ENCODE measurements around the gene GPC3. TPM values are rescaled to one million over a fixed set of nuclear protein-coding genes. Genes with fewer than 3 reads are reported as not detected.

The GPC3 gene
- total RNA-seq, 2 experiments from 2014 or later: 0.58 to 0.63 TPM

DNA sequence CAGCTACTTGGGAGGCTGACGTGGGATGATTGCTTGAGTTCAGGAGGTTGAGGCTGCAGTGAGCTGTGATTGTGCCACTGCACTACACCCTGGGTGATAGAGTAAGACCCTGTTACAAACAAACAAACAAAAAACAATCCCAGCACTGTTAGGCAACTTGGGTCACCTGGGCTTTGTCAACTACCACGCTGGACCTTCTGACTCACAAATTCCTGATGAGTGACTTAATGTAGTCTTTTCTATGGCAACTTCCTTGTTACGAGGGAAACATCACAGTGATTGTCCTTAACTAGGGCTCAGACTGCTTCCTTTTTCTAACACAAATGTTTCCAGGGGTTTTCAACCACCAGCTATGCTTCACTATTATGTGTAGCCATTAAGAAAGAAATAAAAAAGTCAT, 441.3 kb downstream of the GPC3 start:
- no peak overlapping the region for H3K4me3 Mint-ChIP-seq
- no peaks in the 10 kb centered on the region for H3K9me3 Mint-ChIP-seq
- TF ChIP-seq, protein P1, sequence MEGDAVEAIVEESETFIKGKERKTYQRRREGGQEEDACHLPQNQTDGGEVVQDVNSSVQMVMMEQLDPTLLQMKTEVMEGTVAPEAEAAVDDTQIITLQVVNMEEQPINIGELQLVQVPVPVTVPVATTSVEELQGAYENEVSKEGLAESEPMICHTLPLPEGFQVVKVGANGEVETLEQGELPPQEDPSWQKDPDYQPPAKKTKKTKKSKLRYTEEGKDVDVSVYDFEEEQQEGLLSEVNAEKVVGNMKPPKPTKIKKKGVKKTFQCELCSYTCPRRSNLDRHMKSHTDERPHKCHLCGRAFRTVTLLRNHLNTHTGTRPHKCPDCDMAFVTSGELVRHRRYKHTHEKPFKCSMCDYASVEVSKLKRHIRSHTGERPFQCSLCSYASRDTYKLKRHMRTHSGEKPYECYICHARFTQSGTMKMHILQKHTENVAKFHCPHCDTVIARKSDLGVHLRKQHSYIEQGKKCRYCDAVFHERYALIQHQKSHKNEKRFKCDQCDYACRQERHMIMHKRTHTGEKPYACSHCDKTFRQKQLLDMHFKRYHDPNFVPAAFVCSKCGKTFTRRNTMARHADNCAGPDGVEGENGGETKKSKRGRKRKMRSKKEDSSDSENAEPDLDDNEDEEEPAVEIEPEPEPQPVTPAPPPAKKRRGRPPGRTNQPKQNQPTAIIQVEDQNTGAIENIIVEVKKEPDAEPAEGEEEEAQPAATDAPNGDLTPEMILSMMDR (IDR thresholded peaks at IDR 0.05): no peak

DNA sequence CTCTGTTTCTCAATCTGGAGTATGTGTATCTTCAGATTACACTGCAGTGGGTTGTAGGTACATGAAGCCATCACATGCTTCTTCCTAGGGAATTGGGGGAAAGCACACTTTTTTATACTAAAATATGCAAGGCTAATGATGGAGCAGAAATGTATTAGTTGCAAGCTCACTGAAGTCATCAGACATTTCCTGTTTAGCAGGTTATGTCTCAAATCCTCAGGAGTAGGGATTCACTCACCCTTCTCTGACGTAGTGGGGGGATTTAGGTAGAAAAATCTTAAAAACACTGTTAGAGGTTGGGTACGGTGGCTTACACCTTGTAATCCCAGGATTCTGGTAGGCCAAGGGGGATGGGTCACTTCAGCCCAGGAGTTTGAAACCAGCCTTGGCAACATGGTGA, 441.7 kb downstream of the GPC3 start:
- Mint-ChIP-seq H3K27me3 (no peaks in the 10 kb centered on the region), H3K4me1 (ENCODE audit: low read depth) (no peaks in the 10 kb centered on the region), H3K4me3 (no peak overlapping the region), H3K27ac (no peak overlapping the region), H3K9me3 (no peaks in the 10 kb centered on the region), H3K36me3 (ENCODE audit: low read depth) (no peaks in the 10 kb centered on the region)
- CTCF ChIA-PET: no interaction called here
- intact Hi-C loops (cut with micrococcal nuclease): no loop called here
- DNase-seq (no peak), ATAC-seq (no peak)
- POLR2A ChIA-PET: no interaction called here
- TF ChIP-seq, protein P1 (IDR thresholded peaks at IDR 0.05): no peak

More for the DNA sequence above, 441.3 kb downstream of the GPC3 start:
- ChIA-PET POLR2A (no interaction called here), CTCF (no interaction called here)
- Mint-ChIP-seq H3K4me1 (ENCODE audit: low read depth) (no peaks in the 10 kb centered on the region), H3K36me3 (ENCODE audit: low read depth) (no peaks in the 10 kb centered on the region), H3K27ac (no peak overlapping the region), H3K27me3 (no peaks in the 10 kb centered on the region)
- intact Hi-C loops (cut with micrococcal nuclease): no loop called here
- DNase-seq (no peak), ATAC-seq (no peak)

DNA sequence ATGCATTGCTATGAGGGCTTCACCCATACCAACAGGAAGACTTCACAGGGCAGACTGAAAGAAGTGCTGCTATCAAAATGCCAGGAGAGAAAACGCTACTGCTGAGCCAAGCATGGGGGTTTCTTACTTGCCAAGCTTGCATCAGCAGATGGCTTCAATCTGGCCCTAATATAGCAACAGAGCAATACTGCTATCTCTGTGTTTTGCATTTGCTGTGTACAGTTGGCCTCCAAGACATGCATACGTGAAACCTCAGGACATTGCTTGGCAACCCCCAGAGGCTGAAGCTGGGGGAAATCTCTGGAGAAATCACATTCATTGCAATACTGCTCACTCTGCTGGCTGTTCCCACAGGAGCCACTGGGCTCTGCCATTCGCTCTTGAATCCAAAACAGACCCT, 442.9 kb downstream of the GPC3 start:
- TF ChIP-seq, protein P1 (IDR thresholded peaks at IDR 0.05): no peak
- POLR2A ChIA-PET: no interaction called here
- CTCF ChIA-PET: no interaction called here
- H3K4me3 Mint-ChIP-seq: no peak overlapping the region
- ATAC-seq (no peak), DNase-seq (no peak)
- intact Hi-C loops (cut with micrococcal nuclease): no loop called here
- no peaks in the 10 kb centered on the region for H3K36me3 Mint-ChIP-seq (ENCODE audit: low read depth)
- no peaks in the 10 kb centered on the region for H3K4me1 Mint-ChIP-seq (ENCODE audit: low read depth)
- H3K27me3 Mint-ChIP-seq: no peaks in the 10 kb centered on the region
- H3K9me3 Mint-ChIP-seq: no peaks in the 10 kb centered on the region
- H3K27ac Mint-ChIP-seq: no peak overlapping the region

DNA sequence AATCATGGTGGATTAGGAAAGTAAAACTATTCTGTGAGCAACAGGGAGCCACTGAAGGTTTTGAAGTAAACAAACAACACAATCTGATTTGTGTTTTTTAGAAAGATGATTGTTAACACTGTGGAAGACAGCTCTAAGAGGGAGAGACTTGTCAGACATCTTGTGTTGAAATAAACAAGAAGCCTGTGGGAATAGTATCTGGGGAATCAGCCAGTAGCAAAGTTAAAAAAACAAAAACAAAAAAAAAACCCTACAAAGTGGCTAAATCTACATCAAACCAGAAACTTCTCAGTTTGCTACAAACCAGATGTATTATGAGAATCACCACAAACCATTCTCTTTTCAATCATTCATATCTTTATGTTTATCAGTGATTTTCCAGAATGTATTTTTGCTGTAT, 444.4 kb downstream of the GPC3 start:
- POLR2A ChIA-PET: no interaction called here
- H3K27ac Mint-ChIP-seq: no peak overlapping the region
- no peak for ATAC-seq
- no peak for DNase-seq
- no peaks in the 10 kb centered on the region for H3K27me3 Mint-ChIP-seq
- CTCF ChIA-PET: no interaction called here
- intact Hi-C loops (cut with micrococcal nuclease): no loop called here
- H3K4me3 Mint-ChIP-seq: no peak overlapping the region
- H3K9me3 Mint-ChIP-seq: no peaks in the 10 kb centered on the region
- TF ChIP-seq, protein P1 (IDR thresholded peaks at IDR 0.05): no peak
- no peaks in the 10 kb centered on the region for H3K4me1 Mint-ChIP-seq (ENCODE audit: low read depth)
- H3K36me3 Mint-ChIP-seq (ENCODE audit: low read depth): no peaks in the 10 kb centered on the region

DNA sequence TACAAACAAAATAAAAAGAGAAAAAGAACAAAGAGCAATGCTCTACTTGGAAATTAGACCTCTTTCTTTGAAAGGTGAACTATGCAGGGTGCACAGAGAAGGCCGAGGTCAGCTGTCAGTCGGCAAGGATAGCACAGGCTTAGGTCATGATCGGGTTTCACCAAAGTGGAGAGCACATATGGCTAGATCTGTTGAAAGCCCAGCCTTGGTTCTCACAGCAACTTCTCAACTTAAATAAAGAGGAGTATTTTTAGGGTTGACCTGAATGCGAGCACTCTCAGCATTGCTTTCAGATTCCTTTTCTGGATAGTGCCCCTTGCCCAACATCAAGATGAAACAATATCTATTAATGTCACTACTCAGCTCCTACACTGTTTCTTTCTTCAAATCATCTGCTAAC, 447.2 kb downstream of the GPC3 start:
- ATAC-seq: no peak
- no peak for DNase-seq
- ChIA-PET CTCF (no interaction called here), POLR2A (no interaction called here)
- TF ChIP-seq, protein P1 (IDR thresholded peaks at IDR 0.05): no peak
- Mint-ChIP-seq H3K4me3 (no peak overlapping the region), H3K27me3 (no peaks in the 10 kb centered on the region), H3K4me1 (ENCODE audit: low read depth) (no peaks in the 10 kb centered on the region), H3K27ac (no peak overlapping the region), H3K36me3 (ENCODE audit: low read depth) (no peaks in the 10 kb centered on the region), H3K9me3 (no peaks in the 10 kb centered on the region)
- intact Hi-C loops (cut with micrococcal nuclease): no loop called here

Measured in activated CD8-positive, alpha-beta T cell treated with anti-CD3 and anti-CD28 coated beads for 36 hours (primary cell).